GM20431 (cell line): ENCODE results near the gene TLR8.
"Not testable (repeated sequence)": the region's sequence is repeated elsewhere in the genome, so short reads cannot be mapped to it uniquely, and the experiment has no call there.

Experiments
- in situ Hi-C: fragments of 300-500 bp; cut with MseI, MboI; formaldehyde crosslinking; loops from one replicate; pipeline ENCODE4 v1.15.0; 2020; ENCODE audit warnings: low sequenced_read_pairs; ENCODE audit not compliant: unreplicated experiment

TLR8 gene

DNA sequence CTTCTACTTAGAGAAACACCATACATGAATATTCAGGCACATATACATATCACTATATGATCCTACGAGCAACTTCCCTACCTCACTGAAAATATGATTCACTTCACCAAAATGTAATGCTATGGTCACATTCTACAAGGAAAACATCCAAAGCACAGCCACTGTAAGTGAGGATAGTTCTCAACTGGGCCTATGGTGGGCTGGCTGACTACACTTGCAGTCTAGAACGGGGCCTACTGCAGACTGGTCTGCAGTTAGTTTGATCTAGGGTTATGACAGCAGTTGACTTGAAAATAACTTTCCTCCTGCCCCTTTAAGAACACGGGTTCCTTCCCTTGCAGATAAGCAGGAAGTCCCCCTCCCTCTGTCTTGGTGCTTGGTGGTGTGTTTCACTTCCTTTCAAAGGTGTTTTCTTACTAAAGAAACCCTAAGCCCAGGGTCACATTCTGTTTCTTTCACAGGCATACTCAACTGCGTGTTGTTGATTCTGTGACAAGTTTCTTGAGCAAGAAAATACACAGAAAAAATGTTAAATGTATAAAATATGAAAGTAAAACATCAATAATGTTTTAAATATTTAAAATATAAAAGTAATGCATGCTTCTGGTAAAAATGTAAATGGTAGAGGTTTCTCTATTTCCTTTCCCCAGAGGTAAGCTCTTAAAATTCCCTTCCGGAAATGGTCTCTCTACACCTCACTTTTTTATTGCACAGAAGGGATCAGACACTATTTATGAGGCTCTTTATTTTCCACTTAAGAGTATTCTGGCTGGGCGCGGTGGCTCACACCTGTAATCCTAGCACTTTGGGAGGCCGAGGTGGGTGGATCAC, 50.5 kb downstream of the TLR8 start:
- in situ Hi-C loops = no loop called here

DNA sequence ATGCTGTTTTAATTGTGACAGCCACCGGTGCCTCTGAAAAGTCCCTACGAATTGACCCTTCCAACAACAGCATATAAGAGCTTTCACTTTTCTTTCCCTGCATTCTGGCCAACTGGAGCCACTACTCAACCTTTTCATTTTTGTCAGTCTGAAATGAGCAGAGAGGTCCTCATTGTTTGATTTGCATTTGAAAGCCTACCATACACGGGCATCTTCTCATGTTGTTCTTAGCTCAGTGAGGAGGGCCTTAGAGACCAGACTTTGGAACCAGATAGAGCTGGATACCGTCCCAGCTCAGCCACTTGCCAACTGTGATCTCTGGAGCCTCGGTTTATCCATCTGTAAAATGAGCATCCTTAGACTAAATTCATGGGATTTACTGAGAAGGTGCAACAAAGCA, 51.6 kb downstream of the TLR8 start:
- in situ Hi-C loops = no loop called here

DNA sequence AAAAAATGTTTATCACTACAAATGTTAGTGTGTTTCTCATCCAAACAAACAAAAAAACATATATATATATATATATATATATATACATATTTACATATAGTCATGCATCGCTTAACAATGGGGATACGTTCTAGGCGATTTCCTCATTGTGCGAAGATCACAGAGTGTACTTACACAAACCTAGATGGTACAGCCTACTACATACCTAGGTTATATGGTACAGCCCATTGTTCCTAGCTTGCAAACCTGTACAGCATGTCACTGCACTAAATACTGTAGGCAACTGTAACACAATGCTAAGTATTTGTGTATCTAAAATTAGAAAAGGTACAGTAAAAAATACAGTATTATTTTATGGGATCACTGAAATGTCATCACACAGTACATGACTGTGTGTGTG, 52.0 kb downstream of the TLR8 start:
- in situ Hi-C loops = no loop called here

DNA sequence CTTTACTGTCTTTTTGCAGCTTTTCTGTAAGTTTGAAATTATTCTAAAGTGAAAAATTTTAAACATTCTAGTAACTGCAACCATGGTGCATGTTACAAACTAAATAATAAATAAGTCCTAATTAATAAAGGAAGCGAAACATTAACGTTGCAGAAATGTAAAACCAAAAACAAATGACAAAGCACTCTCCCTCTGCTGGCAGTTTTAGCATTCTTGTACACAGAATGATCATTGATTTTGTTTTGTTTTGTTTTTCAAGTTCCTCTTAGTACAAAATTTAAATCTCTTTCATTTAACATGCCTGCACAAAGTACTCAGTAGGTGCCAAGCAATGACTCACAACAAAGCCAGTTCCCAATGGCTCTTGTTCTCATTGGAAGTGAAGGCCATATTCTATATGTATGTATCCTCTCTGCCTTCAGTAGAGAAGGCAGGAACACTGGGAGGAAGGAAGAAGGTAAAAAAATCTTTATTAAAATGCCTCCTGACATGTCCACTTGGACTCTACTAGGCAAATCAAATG, 54.8 kb downstream of the TLR8 start:
- in situ Hi-C loops = no loop called here

GRCh38 chrX:12962041-12962504, 55.7 kb downstream of the TLR8 start:
- in situ Hi-C loops = no loop called here

DNA sequence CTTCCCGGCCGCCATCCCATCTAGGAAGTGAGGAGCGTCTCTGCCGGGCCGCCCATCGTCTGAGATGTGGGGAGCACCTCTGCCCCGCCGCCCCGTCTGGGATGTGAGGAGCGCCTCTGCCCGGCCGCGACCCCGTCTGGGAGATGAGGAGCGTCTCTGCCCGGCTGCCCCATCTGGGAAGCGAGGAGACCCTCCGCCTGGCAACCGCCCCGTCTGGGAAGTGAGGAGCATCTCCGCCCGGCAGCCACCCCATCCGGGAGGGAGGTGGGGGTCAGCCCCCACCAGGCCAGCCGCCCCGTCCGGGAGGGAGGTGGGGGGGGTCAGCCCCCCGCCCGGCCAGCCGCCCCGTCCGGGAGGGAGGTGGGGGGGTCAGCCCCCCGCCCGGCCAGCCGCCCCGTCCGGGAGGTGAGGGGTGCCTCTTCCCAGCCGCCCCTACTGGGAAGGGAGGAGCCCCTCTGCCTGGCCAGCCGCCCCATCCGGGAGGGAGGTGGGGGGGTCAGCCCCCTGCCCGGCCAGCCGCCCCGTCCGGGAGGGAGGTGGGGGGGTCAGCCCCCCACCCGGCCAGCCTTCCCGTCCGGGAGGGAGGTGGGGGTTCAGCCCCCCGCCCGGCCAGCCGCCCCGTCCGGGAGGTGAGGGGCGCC, 56.9 kb downstream of the TLR8 start:
- in situ Hi-C loops = not testable (repeated sequence)

GRCh38 chrX:12965131-12965940, 58.9 kb downstream of the TLR8 start:
- in situ Hi-C loops = no loop called here

DNA sequence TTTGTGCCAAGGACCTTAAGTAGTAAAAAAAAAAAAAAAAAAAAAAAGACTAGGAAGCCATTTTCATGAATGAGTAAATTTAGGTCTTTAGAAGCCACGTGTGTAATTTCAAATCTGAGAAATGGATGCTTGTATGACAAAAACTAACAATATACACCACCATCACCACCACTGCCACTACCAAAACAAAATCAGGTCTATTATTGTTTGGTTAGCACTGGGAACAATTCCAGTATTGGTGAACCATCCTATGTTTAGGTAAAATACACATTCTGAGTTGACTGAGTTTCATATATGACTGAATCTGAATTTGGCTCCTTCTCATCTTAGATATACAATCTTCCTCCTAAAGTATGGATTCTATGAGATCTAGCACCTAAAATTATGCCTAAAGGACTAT, 59.7 kb downstream of the TLR8 start:
- in situ Hi-C loops = no loop called here

DNA sequence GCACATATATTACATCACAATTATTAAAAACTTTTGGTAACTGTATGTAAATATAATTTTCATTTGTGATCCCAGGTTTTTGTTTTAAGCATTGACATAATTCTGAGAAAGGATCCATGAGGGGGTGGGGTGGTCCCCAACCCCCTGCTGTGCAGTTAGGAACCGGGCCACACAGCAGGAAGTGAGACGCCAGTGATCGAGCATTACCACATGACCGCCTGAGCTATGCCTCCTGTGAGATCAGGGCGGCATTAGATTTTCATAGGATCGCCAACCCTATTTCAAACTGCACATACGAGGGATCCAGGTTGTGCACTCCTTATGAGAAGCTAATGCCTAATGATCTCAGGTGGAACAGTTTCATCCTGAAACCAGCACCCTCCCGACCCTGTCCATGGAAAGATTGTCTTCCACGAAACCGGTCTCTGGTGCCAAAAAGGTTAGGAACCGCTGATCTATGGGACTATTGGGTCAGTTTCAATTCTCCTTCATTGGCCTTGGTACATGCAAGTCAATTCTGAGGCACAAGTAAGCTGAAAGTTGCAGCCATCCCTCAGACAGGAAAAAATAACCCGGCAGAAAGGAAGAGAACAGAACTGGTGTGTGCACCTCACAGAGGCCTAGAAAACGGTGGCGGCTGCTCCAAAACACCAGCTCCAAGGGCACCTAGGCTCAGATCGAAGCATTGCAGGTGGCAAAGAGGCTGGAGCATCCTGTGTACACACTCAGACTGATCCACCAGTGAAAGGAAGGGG, 61.5 kb downstream of the TLR8 start:
- in situ Hi-C loops = no loop called here

- in situ Hi-C loops = no loop called here
Measured at GRCh38 chrX:12970691-12971202, 64.3 kb downstream of the TLR8 start.

GRCh38 chrX:12971282-12972003, 65.0 kb downstream of the TLR8 start:
- in situ Hi-C loops = no loop called here

DNA sequence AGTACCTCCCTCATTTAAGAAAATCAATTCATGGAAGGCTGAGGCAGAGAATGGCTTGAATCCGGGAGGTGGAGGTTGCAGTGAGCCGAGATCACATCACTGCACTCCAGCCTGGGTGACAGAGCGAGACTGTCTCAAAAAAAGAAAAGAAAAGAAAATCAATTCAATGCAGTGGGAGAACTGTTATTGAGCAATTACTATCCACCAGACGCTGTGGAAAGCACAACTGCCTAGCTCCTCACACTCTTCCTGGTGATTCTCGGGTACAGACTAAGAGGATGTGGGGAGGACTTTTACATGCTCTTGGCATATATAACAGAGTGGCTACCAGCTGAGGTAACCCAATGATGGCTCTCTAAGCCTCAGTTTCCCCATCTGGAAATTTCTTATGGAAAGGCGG, 65.8 kb downstream of the TLR8 start:
- in situ Hi-C loops = no loop called here
